GM18526 (cell line): Measurements from ENCODE around the gene ARHGEF17.

Experiments
- POLR2A ChIP-seq: IDR thresholded peaks from 3 replicates; pipeline ENCODE4 v1.6.1; 2011; ENCODE audit not compliant: insufficient read length; ENCODE audit errors: extremely low read depth

ARHGEF17 gene

DNA sequence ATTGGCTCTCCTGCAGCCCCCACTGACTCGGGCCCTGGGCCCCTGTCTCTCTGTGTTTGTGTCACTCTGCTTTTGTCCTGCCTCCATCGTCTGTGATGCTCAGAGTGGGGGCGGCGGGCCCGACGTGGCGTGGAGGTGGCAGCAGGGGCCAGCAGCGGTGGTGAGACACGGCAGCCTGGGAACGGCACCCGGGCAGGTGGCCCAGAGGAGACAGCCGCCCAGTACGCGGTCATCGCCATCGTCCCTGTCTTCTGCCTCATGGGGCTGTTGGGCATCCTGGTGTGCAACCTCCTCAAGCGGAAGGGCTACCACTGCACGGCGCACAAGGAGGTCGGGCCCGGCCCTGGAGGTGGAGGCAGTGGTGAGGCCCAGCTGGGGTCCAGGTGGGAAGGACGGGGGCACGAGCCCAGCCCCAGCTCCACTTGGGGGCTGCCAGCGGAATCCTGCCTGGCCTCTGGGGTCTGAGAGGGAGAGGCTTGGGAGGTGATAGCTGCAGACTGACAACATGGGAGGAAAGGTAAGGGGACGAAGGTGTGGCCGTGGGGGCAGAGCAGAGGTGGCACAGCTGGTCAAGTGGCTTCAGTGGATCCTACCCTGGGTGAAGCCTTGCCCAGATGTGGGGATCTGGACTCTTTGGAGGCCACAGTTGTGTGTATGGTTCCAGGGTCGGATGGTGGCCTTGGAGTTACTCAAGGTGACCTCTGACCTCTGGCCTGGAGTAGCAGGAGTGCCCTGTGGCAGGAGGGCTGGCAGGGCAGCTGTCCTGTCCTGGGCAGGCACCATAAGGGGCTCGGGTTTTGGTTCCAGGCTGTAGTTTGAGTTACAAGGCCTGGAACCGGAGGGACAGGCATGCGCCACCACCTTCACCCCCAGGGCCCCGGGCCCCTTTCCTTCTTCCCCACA, 84.3 kb downstream of the ARHGEF17 start:
- TF ChIP-seq POLR2A: no peak

DNA sequence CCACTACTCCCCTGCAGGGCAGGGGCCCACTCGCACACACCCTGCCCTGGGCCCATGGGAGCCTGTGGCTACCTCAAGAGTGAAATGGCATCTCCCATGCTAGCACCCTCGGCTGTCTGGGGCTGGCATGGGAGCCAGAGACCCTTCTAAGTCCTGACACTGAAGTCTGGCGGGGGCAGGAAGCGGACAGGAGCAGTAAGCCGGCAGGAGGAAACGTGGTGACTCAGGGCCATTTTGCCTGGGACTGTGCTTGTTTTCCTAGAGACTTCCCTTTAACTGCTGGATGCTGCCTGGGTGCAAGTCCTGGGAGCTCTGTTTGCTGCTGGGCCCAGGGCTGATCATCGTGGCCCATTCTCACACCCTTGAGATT, 84.9 kb downstream of the ARHGEF17 start:
- no peak for TF ChIP-seq POLR2A

DNA sequence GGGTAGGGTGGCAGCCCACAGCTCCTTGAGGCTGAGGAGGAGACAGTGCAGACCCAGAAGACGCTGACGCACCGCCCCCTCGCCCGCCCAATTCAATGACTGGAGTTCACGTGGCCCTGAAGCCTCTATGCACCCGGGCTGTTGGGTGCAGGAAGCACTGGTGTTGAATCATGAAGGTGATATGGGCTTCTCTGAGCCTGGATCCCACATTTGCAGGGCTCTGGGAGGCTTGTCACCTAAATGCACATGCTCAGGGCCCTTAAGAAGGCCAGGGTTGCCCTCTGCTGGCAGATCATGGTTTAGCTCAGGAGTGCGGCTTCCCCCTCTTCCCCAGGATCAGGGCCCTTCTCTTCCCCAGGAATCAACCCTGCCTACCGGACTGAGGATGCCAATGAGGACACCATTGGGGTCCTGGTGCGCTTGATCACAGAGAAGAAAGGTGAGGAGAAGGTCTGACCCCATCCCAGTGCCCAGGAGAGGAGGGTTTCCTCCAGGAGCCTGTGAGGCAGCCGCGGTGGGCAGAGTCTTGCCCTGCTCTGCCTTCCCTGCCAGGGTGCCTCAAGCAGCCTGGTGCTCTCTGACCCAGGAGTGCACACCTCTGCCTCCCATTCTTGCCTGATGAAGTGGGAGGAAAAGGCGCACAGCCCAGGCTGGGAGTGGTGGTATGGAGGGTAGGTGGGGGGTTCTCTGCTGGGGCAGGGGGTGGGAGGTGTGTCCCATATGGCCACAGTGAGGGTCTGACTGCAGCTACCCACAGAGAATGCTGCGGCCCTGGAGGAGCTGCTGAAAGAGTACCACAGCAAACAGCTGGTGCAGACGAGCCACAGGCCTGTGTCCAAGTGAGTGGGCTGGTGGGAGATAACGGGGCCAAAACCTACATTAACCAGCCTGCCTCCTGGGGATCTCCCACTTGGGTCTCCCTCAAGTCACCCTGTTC, 85.7 kb downstream of the ARHGEF17 start:
- no peak for TF ChIP-seq POLR2A

DNA sequence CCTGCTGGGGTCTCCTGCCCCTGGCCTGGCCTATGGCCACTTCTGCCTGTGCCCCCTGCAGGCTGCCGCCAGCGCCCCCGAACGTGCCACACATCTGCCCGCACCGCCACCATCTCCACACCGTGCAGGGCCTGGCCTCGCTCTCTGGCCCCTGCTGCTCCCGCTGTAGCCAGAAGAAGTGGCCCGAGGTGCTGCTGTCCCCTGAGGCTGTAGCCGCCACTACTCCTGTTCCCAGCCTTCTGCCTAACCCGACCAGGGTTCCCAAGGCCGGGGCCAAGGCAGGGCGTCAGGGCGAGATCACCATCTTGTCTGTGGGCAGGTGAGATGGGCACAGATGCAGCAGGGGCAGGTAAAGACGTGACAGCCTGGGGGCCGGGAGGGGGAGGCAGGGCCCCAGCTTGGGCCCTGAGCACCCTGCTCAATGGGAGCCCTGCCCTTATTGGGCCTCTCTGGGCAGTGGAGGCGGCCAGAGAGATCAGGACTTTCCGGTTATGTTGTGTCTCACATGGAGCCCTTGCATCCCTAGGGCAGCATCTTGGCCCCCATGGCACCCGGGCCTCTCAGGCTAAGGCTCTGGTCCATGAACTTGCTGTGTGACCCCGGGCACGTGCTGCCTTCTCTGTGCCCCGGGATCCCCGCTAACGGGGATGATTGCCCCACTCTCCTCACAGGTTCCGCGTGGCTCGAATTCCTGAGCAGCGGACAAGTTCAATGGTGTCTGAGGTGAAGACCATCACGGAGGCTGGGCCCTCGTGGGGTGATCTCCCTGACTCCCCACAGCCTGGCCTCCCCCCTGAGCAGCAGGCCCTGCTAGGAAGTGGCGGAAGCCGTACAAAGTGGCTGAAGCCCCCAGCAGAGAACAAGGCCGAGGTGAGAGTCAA, 86.6 kb downstream of the ARHGEF17 start:
- no peak for TF ChIP-seq POLR2A

DNA sequence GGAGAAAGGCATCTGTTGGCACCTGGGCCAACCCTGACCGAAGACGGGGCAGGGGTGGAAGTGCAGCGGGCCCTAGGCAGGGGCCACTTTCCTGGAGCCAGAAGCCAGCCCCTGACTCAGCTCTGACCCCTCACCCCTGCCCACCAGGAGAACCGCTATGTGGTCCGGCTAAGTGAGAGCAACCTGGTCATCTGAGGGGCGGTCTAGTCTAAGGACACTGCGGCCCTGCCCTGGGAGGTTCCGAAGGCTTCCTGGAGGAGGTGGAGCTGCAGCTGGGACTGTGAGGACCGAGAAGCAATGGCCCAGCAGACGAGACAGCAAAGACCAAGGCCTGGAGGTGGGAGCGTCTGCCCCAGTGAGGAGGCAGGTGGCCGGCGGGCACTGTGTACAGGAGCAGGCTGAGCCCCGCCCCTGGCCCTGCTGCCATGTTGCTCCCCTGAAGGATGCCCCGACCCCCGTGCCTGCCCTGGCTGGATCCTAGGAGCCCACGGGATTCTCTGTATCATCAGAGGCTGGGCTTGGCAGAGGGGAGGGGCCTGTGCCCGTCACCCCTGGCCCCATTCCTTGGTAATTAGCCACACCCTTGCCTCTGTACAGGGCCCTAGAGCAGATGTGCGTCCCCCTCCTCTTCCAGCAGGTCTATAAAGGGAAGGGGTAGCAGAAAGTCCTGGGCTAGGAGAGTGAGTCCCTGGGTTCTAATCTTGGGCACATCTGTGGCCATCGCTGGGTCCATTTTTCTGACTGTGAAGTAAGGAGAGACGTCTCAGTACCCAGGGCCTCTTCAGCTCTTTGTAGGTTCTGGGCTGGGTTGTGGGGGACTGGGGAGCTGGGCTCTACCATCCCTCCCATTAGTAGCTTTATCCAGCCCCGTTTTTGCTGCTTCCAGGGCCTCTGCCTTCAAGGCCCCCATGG, 87.5 kb downstream of the ARHGEF17 start:
- no peak for TF ChIP-seq POLR2A

DNA sequence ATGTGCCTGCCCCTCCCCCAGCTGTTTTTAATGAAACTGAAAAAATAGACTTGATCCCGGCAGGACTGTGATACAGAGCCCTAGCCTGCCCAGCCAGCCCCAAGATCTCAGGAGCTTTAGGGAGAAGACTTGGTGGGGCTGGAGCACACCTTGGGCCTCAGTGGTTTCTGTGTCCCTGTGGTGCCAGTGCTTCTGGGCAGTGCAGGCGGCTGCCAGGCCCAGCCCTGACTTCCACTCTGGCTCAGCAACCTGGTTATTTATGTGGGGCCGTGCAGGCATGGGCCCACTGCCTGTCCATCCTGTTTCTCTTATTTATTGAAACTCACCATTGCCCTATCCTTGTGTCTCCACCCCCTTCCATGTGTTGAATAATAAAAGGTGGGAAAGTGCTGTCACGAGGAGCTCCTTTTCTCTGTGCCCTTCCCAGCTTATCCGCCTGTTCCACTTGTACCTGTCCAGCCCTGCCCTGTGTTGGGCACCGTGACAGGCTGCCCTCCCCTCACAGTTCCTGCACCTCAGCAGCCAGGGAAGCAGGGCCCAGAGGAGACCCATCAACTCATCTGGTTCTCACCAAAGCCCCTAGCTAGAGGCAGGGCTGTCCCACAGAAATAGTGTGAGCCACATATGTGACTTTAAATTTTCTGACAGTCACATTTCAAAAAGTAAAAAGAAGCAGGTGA, 88.3 kb downstream of the ARHGEF17 start:
- TF ChIP-seq POLR2A: no peak

DNA sequence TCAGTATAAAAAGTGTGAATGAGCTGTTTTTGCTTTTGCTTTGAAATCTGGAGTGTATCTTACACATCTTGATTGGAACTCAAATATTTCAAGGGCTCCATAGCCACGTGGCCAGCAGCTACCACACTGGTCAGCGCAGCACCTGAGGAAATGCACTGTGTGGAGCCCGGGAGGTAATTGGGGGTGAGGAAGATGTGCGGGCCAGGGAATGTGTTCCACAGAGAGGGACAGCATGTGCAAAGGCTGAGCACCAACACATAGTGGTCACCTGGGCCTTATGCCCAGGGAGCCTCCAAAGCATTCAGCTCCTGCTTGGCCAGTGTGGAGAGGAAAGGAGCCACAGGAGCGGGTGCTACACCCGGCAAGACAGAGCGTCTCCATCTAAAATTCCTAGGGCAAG, 88.9 kb downstream of the ARHGEF17 start:
- no peak for TF ChIP-seq POLR2A

DNA sequence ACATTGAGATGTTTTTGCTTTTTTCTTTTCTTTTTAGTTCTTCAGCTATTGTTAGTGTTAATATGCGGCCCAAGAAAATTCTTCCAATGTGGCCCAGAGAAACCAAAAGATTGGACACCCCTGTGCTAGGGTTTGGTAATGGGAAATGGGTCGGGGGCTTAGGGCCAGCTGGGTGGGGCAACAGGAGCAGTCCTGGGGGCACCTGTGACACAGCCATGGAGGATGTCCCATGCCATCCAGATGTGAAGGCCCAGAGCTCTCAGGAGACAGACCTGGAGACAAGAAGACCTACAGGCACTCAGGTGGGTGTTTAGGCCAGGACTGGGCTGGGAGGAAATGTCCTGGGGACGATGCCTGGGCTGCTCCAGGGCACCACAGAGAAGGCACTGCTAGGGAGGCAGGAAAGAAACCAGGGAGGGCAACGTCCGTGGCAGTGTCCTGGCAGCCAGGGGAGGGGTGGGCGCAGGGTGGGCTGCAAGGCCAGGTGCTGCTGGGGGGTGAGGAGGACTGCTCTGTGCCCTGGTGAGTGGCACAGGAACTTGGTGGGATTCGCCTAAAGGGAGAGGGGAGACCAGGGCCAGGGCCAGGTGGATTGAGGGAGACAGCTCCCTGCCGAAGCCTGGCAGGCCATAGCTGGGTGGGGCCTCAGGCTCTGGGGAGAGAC, 89.5 kb downstream of the ARHGEF17 start:
- TF ChIP-seq POLR2A: no peak

DNA sequence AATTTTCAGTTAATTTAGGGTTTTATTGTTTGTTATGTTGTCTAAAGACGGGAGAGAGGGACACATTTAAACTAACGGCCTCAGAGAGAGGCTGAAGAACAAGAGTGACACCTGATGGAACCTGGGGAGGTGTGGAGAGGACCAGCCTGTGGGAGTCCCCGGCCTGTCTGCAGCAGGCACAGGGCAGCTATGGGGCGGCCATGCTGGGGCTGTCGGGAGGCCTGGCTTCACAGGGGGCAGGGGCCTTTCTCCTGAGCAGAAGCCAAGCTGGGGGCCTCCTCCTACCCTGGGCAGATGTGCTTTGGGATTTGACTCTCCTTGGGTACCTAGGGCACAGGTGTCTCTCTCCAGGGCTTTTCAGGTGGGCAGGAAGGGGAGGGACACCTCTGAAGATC, 90.1 kb downstream of the ARHGEF17 start:
- TF ChIP-seq POLR2A: no peak

DNA sequence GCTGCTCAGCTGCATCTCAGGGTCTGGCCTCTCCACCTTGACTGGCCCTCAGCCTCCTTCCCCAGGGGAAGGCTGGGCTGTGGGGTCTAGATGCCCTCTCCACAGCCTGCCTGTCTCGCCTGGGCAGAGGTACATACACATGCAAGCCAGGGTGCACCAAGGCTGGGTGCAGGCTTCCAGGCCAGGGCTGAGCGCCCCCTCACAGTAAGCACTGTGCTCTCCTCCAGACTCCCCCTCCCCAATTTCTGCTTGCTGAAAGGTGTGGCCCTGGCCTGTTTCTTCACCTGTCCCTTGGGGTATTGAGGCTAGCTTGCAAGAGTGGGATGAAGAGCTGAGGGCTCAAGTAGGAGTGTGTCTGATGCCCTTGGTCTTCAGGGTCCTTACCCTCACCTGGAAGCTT, 90.6 kb downstream of the ARHGEF17 start:
- no peak for TF ChIP-seq POLR2A

DNA sequence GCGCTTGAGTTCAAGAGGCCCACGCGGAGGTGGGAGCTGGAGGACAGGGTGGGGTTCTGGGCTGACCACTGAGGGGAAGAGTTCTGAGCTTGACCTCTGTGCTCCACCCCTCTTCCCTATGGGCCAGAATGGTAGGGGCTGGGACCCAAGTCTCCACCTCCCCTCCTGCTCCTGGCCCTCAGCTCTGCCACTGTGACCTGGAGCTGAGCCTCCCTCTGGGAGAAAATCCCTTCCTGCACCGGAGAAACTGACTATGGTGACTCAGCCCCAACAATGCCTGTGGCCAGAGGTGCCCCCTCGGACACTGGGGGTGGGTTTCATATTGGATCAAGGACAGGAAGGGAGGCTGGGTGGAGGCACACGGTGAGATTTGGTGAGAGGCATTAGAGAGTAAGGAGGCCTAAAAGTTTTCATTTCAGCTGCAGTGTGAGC, 91.1 kb downstream of the ARHGEF17 start:
- TF ChIP-seq POLR2A: no peak

DNA sequence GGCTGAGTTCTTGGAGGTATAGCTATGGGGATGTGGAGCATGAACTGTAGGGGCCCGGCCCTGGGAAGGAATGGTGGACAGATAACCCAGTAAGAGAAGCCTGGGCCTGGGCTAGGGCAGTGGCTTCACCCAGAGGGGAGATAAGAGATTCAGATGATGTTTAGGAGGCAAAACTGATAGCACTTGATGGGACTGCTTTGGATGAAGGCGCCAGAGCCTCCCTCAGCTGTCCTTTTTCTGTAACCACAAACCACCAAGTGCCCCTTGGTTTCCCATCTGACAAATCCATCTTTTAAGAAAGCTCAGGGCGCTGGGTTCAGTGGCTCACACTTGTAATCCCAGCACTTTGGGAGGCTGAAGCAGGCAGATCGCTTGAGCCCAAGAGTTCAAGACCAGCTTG, 91.6 kb downstream of the ARHGEF17 start:
- TF ChIP-seq POLR2A: no peak

DNA sequence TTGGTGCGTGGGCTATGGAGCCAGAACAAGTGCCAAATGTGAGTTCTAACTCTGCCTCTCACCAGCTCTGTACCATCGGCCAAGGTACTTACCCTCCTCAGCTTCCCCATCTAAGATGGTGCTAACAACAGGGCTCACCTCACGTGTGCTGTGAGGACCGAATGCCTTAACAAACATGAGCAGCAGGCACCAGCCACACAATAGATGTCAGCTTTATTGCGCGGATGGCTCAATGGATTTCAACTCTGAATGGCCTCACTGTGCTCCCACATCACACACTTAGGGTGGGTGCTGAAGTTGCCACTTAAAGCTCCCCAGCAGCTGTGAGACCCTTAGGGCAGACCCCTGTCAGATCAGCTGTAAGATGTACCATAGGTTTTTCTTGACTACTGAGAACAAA, 92.2 kb downstream of the ARHGEF17 start:
- TF ChIP-seq POLR2A: no peak
